ENCODE measurements around the gene NEURL1.
"Not testable (repeated sequence)": the region's sequence is repeated elsewhere in the genome, so short reads cannot be mapped to it uniquely, and the experiment has no call there.

NEURL1 gene

GRCh38 chr10:103463499-103463898, 30.0 kb upstream of the NEURL1 start:
- DNase-seq (ENCODE audit: low spot score): no peak
- no peak for FAIRE-seq

- DNase-seq (ENCODE audit: low spot score) (no peak), FAIRE-seq (no peak)
Measured at GRCh38 chr10:103465411-103466179, 27.9 kb upstream of the NEURL1 start.

- DNase-seq (ENCODE audit: low spot score) (no peak), FAIRE-seq (no peak)
Measured at GRCh38 chr10:103466734-103467133, 26.8 kb upstream of the NEURL1 start.

- FAIRE-seq: no peak
Measured at GRCh38 chr10:103467406-103467805, 26.1 kb upstream of the NEURL1 start.

GRCh38 chr10:103469201-103469600, 24.3 kb upstream of the NEURL1 start:
- FAIRE-seq: no peak
- DNase-seq (ENCODE audit: low spot score): no peak

More at GRCh38 chr10:103467406-103467805, 26.1 kb upstream of the NEURL1 start:
- DNase-seq (ENCODE audit: low spot score): no peak

GRCh38 chr10:103470761-103471653, 22.5 kb upstream of the NEURL1 start:
- DNase-seq (ENCODE audit: low spot score): peak; percentile 87
- FAIRE-seq: peak; percentile 20

- DNase-seq (ENCODE audit: low spot score): no peak
- FAIRE-seq: no peak
Measured at GRCh38 chr10:103472005-103472404, 21.5 kb upstream of the NEURL1 start.

GRCh38 chr10:103473261-103473671, 20.2 kb upstream of the NEURL1 start:
- FAIRE-seq: no peak
- DNase-seq (ENCODE audit: low spot score): no peak

- FAIRE-seq (no peak), DNase-seq (ENCODE audit: low spot score) (no peak)
Measured at GRCh38 chr10:103474077-103474476, 19.4 kb upstream of the NEURL1 start.

GRCh38 chr10:103475437-103475836, 18.1 kb upstream of the NEURL1 start:
- FAIRE-seq (no peak), DNase-seq (ENCODE audit: low spot score) (no peak)

GRCh38 chr10:103476046-103476768, 17.3 kb upstream of the NEURL1 start:
- FAIRE-seq: no peak
- DNase-seq (ENCODE audit: low spot score): no peak

GRCh38 chr10:103478671-103479070, 14.8 kb upstream of the NEURL1 start:
- FAIRE-seq (peak; percentile 23), DNase-seq (ENCODE audit: low spot score) (no peak)

GRCh38 chr10:103479135-103479534, 14.4 kb upstream of the NEURL1 start, which contains the start of gene CALHM3:
Gene CALHM3 (minus strand): TSS chr10:103479240. CDS start chr10:103479032, 208 bp downstream.
- FAIRE-seq (no peak), DNase-seq (ENCODE audit: low spot score) (peak; percentile 82)

GRCh38 chr10:103480521-103480920, 13.0 kb upstream of the NEURL1 start:
- DNase-seq (ENCODE audit: low spot score): no peak
- FAIRE-seq: no peak

- peak; percentile 88 for FAIRE-seq
- peak; percentile 62 for DNase-seq (ENCODE audit: low spot score)
Measured at GRCh38 chr10:103481974-103482531, 11.5 kb upstream of the NEURL1 start.

GRCh38 chr10:103486635-103487409, 6.7 kb upstream of the NEURL1 start:
- not testable (repeated sequence) for FAIRE-seq; DNase-seq (ENCODE audit: low spot score)

- DNase-seq (ENCODE audit: low spot score) (no peak), FAIRE-seq (no peak)
Measured at GRCh38 chr10:103487410-103487708, 6.1 kb upstream of the NEURL1 start.

GRCh38 chr10:103490986-103491314, 2.6 kb upstream of the NEURL1 start:
- DNase-seq (ENCODE audit: low spot score) (no peak), FAIRE-seq (no peak)

- DNase-seq (ENCODE audit: low spot score): peak; percentile 91
- peak; percentile 20 for FAIRE-seq
Measured at GRCh38 chr10:103491729-103492364, 1.7 kb upstream of the NEURL1 start.

- no peak for FAIRE-seq
- no peak for DNase-seq (ENCODE audit: low spot score)
Measured at GRCh38 chr10:103492655-103493261, 747 bp upstream of the NEURL1 start.
